KOPT-K1 (cell line): ENCODE results near the gene LYPD8.

Experiments used
- H3K27ac ChIP-seq: fragments of 200-600 bp; sonication (generic); 2 replicates; pipeline ENCODE4 v1.5.1; 2016; ENCODE audit warnings: antibody characterized with exemption, mild to moderate bottlenecking, low read depth, low read length; ENCODE audit not compliant: poor library complexity, severe bottlenecking
- H3K36me3 ChIP-seq: fragments of 200-600 bp; sonication (generic); 2 replicates; pipeline ENCODE4 v1.5.1; 2017; ENCODE audit warnings: antibody characterized with exemption, mild to moderate bottlenecking, low read length, moderate library complexity; ENCODE audit not compliant: insufficient read depth
- H3K9me3 ChIP-seq: fragments of 200-600 bp; sonication (generic); 2 replicates; pipeline ENCODE4 v1.5.1; 2017; ENCODE audit warnings: antibody characterized with exemption, low read length, mild to moderate bottlenecking; ENCODE audit not compliant: insufficient read depth, poor library complexity, severe bottlenecking

The LYPD8 gene

DNA sequence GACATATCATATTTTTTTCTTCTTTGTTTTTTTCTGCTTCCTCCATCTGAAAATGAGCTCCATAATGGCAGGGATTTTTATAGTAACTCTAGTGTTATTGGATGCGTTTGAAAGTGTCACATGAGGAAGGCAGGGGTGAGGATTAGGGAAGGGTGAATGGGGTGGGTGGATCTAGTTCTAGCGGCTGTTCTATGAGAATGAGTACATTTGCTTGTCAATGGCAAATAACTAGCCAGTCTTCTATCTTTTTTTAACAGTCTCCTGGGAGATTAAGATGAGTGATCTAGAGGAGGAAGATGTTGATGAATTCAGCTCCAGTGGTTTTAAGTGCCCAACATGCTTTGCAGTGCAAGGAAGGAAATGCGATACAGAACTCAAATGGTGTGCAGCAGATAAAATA is 58.8 kb downstream of the LYPD8 start:
- no peaks in the 10 kb centered on the region for H3K9me3 ChIP-seq

DNA sequence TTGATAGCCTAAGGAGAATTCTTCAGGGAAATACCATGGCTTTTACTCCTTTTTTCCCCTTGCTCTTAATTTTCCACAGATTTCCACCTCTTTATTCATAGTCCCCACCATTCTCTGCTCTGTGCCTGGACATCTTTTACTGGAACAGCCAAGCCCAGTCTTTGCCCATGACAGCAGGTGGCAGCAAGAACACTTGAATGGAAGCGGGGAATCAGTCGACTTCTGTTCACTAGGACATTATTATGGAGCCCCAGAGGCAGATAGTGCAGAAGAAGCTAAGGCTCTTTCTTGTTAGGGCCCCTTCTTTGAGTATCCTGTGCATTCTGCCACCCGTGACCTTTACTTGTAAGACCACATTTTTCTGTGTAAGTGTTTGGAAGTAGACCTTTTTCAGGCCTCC is 59.3 kb downstream of the LYPD8 start:
- Histone ChIP-seq H3K9me3 (peaks cover 3% of the 10 kb centered on the region), H3K36me3 (no peaks in the 10 kb centered on the region), H3K27ac (no peak overlapping the region)

More for the DNA sequence above, 58.8 kb downstream of the LYPD8 start:
- H3K36me3 ChIP-seq = no peaks in the 10 kb centered on the region
- no peak overlapping the region for H3K27ac ChIP-seq

DNA sequence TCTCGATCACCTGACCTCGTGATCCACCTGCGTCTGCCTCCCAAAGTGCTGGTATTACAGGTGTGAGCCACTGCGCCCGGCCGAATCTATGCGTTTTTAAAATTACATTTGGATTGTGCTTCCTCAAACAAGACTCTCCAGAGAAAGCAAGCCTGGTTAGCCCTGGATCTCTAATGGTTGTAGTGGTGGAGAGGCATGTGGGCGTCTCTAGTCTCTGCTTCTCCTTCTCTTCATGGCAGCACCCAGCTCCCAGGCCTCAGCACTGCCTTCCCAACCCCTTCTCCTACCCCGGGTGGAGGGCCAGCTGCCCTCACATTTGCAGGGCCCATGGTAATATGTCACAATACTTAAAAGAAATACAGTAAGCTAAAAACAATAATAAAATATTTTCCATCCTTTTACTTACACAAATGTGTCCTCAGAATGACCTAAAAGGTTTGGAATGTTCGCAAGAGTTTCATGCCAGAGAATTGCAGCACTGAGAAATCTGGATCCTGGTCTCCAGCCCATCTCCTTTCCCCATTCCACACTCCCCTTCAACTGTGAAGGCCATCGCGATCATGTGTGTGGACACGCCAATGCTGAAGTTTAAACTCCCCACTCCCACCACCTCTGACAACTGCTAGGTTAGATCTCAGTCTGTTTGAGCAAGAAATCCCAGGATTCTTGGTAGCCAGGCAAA is 60.0 kb downstream of the LYPD8 start:
- Histone ChIP-seq H3K27ac (no peak overlapping the region), H3K9me3 (peaks cover 6% of the 10 kb centered on the region)

DNA sequence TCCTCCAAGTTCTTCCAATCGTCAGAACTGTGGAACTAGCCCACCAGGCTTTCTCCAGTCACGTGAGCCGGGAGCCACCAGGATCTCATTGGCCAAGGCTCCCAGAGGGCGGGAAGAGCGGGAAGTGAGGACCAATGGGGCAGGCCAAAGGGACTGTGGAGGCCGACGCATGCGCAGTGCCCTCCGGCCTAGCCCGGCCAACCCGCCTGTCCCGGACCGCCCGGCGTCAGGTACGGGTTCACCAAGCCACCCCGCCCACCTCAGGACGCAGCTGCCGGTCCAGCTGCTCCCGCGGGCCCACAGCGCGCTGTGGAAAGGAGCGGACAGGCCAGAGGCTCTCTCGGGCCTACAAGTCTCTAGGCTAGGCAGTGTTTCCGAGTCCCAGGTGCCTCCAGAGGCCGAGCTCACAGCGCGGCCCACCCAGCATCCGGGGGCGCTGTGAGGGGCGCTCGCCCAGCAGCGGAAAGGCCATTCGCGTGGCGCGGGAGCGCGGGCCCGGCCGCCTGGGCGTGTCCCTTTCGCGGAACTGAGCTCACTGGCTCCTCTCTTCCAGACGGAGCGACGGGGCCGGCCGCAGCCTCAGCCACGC is 63.9 kb downstream of the LYPD8 start:
- Histone ChIP-seq H3K27ac (no peak overlapping the region), H3K9me3 (peaks cover 6% of the 10 kb centered on the region), H3K36me3 (no peaks in the 10 kb centered on the region)

More for the DNA sequence above, 60.0 kb downstream of the LYPD8 start:
- H3K36me3 ChIP-seq = no peaks in the 10 kb centered on the region
